PC-9 (cell line): ENCODE measurements around the gene TMEM97. TPM values are rescaled to one million over a fixed set of nuclear protein-coding genes. Genes with fewer than 3 reads are reported as not detected.

Source experiments
- BruUV-seq: library from RNA; stranded (reverse); fragments of 400-500 nt; replicated peaks from 2 replicates; lab custom pipeline; 2021; lab: Mats Ljungman, UMichigan
- CTCF ChIA-PET: fragments of 300-600 bp; sonication (Branson Sonifier 250); formaldehyde crosslinking; loops from one replicate; lab custom pipeline; 2022; ENCODE audit warnings: antibody characterized with exemption; lab: Charles Lee
- POLR2A ChIA-PET: fragments of 300-600 bp; sonication (Branson Sonifier 250); formaldehyde crosslinking; loops from one replicate; lab custom pipeline; 2022; ENCODE audit warnings: antibody characterized with exemption; ENCODE audit not compliant: unreplicated experiment; lab: Charles Lee
- DNase-seq, 2 experiments: peaks; one replicate each; pipeline versions ENCODE4 v3.0.0 to v3.0.0-alpha.2; 2015 to 2022; ENCODE audit warnings: mixed read lengths in 1 of 2
- H2AFZ ChIP-seq: fragments of 200-600 bp; sonication (generic); 2 replicates; pipeline ENCODE4 v1.8.1; 2017; ENCODE audit warnings: antibody characterized with exemption
- H3F3A ChIP-seq: fragments of 200-600 bp; sonication (generic); 2 replicates; pipeline ENCODE4 v1.8.1; 2017; ENCODE audit warnings: antibody characterized with exemption, mild to moderate bottlenecking, low read depth; ENCODE audit not compliant: insufficient read depth
- H3K27ac ChIP-seq: fragments of 200-600 bp; sonication (generic); 2 replicates; pipeline ENCODE4 v1.6.1; 2016; ENCODE audit warnings: mixed run types
- H3K27me3 ChIP-seq: fragments of 200-600 bp; sonication (generic); 2 replicates; pipeline ENCODE4 v1.6.1; 2016; ENCODE audit warnings: low read depth, mixed run types; ENCODE audit not compliant: insufficient read depth
- H3K36me3 ChIP-seq: fragments of 200-600 bp; sonication (generic); 2 replicates; pipeline ENCODE4 v1.6.1; 2016; ENCODE audit warnings: low read depth, mixed run types
- H3K4me1 ChIP-seq: fragments of 200-600 bp; sonication (generic); replicated peaks from 2 replicates; pipeline ENCODE4 v1.6.1; 2016; ENCODE audit warnings: mixed run types; ENCODE audit not compliant: insufficient read depth
- H3K4me2 ChIP-seq: fragments of 200-600 bp; sonication (generic); 2 replicates; pipeline ENCODE4 v1.6.1; 2017; ENCODE audit warnings: mixed run types
- H3K4me3 ChIP-seq: fragments of 200-600 bp; sonication (generic); 2 replicates; pipeline ENCODE4 v1.6.1; 2016; ENCODE audit warnings: mixed run types
- H3K79me2 ChIP-seq: fragments of 200-600 bp; sonication (generic); 2 replicates; pipeline ENCODE4 v1.6.1; 2017; ENCODE audit warnings: low read depth, mixed run types
- H3K9me2 ChIP-seq: fragments of 200-600 bp; sonication (generic); 2 replicates; pipeline ENCODE4 v1.8.1; 2017; ENCODE audit warnings: mild to moderate bottlenecking; ENCODE audit not compliant: insufficient read depth
- H3K9me3 ChIP-seq: fragments of 200-600 bp; sonication (generic); 2 replicates; pipeline ENCODE4 v1.8.1; 2016; ENCODE audit warnings: low read depth; ENCODE audit not compliant: insufficient read depth
- H4K20me1 ChIP-seq: fragments of 200-600 bp; sonication (generic); 2 replicates; pipeline ENCODE4 v1.8.1; 2017; ENCODE audit not compliant: insufficient read depth
- CTCF ChIP-seq: fragments of 200-600 bp; sonication (generic); conservative IDR thresholded peaks from 2 replicates; pipeline ENCODE4 v1.6.1; 2017; ENCODE audit warnings: mixed run types, antibody characterized with exemption, mild to moderate bottlenecking, moderate library complexity
- EZH2 ChIP-seq: fragments of 200-600 bp; sonication (generic); IDR thresholded peaks from 2 replicates; pipeline ENCODE4 v1.8.0; 2017; ENCODE audit warnings: antibody characterized with exemption, low read depth
- intact Hi-C: fragments of 100-400 bp; cut with micrococcal nuclease; formaldehyde crosslinking; loops from one replicate; pipeline ENCODE4 v1.10.0; 2022; ENCODE audit not compliant: unreplicated experiment
- total RNA-seq: library from RNA; stranded (reverse); gene quantifications from 2 replicates; pipeline ENCODE4 v1.2.3, GENCODE V29; 2021

Gene TMEM97
- total RNA-seq, 1 experiment from 2014 or later: 46.4 TPM

GRCh38 chr17:28345419-28346198, 26.6 kb downstream of the TMEM97 start:
- Histone ChIP-seq H3K4me2 (no peak overlapping the region), H3K9me3 (no peaks in the 10 kb centered on the region), H3K9me2 (no peaks in the 10 kb centered on the region), H3F3A (peaks cover 56% of the 10 kb centered on the region), H3K4me3 (no peak overlapping the region), H3K4me1 (peaks cover 26% of the 10 kb centered on the region), H3K36me3 (peaks cover 24% of the 10 kb centered on the region), H3K79me2 (no peaks in the 10 kb centered on the region), H2AFZ (no peak overlapping the region), H4K20me1 (0 out of 2 replicates have a peak, but pooled peaks cover 3% of the 10 kb centered on the region), H3K27me3 (no peaks in the 10 kb centered on the region), H3K27ac (peak overlapping the region; percentile 72; the same call in 1 of the 2 replicates)
- DNase-seq: peak; percentile 59 to 65
- BruUV-seq: no TSS peak
- intact Hi-C loops: no loop called here
- no peak for TF ChIP-seq EZH2
- no peak for TF ChIP-seq CTCF
- CTCF ChIA-PET: interaction anchor here (0.5 to 0.7 kb wide), 3 partner anchors 36 to 541 kb away, joined by 3 to 4 read pairs (median 4); no protein-coding TSS in a partner anchor
- POLR2A ChIA-PET: interaction anchor here (0.7 to 2.5 kb wide), 3 partner anchors 10 to 453 kb away, joined by 3 to 42 read pairs (median 11); partner anchors contain the start of genes IFT20 and TNFAIP1

- H3K4me2 ChIP-seq: peak overlapping the region; percentile 39
- no peaks in the 10 kb centered on the region for H3K79me2 ChIP-seq
- no peak overlapping the region for H3K4me3 ChIP-seq
- ChIA-PET POLR2A (interaction anchor here (0.8 to 2.5 kb wide), 2 partner anchors 11 to 71 kb away, joined by 3 to 42 read pairs; partner anchors contain the start of genes IFT20 and TNFAIP1), CTCF (interaction anchor here (0.6 to 0.7 kb wide), 2 partner anchors 37 to 541 kb away, joined by 4 read pairs; no protein-coding TSS in a partner anchor)
- DNase-seq: no peak
- peaks cover 26% of the 10 kb centered on the region for H3K4me1 ChIP-seq
- H3K9me3 ChIP-seq: no peaks in the 10 kb centered on the region
- peaks cover 24% of the 10 kb centered on the region for H3K36me3 ChIP-seq
- BruUV-seq: TSS peak; percentile 17
- H4K20me1 ChIP-seq: 0 out of 2 replicates have a peak, but pooled peaks cover 3% of the 10 kb centered on the region
- TF ChIP-seq CTCF (no peak), EZH2 (no peak)
- H2AFZ ChIP-seq: no peak overlapping the region
- intact Hi-C loops: no loop called here
- peak overlapping the region; percentile 72 for H3K27ac ChIP-seq
- H3K27me3 ChIP-seq: no peaks in the 10 kb centered on the region
- H3F3A ChIP-seq: peaks cover 56% of the 10 kb centered on the region
- no peaks in the 10 kb centered on the region for H3K9me2 ChIP-seq
Measured at GRCh38 chr17:28346199-28346580, 27.2 kb downstream of the TMEM97 start.

DNA sequence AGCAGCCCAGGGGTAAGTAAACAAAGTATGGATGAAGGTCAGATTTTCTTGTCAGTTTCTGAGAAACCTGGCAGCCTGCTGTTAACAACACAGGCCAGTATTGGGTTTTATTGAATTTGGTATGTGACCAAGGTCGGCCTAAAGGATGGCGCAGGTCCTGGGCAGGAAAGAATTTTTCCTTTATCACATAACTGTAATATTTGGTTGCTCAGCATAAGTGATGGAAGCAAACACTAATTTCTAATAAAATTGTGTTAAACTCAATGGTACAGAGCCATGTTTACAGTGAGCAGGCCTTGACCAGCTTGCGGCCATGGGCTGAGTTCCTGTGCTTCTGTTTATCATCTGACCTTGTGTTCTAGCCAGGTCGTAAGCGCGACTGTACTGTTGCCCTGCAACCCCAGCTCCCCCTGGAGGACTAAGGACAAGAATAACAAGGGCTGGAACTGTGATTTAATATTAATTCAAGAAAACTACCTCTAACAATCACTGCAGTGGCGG, 27.8 kb downstream of the TMEM97 start:
- no peaks in the 10 kb centered on the region for H3K9me3 ChIP-seq
- H3K27me3 ChIP-seq: no peaks in the 10 kb centered on the region
- no TSS peak for BruUV-seq
- no peak for DNase-seq
- peaks cover 56% of the 10 kb centered on the region for H3F3A ChIP-seq
- intact Hi-C loops: loop anchor here (1.0 kb wide), 2 partner anchors 10 to 34 kb away; no protein-coding TSS in a partner anchor
- peak overlapping the region; percentile 39 for H3K4me2 ChIP-seq
- ChIA-PET POLR2A (interaction anchor here (0.6 to 2.5 kb wide), 7 partner anchors 11 to 1052 kb away, joined by 3 to 42 read pairs (median 5); partner anchors contain the start of genes IFT20 and TNFAIP1), CTCF (interaction anchor here (0.7 kb wide), 2 partner anchors 8 to 11 kb away, joined by 3 to 6 read pairs; partner anchors contain the start of genes IFT20 and TNFAIP1)
- H3K4me3 ChIP-seq: no peak overlapping the region
- H3K79me2 ChIP-seq: no peaks in the 10 kb centered on the region
- H4K20me1 ChIP-seq: 0 out of 2 replicates have a peak, but pooled peaks cover 3% of the 10 kb centered on the region
- no peak overlapping the region for H2AFZ ChIP-seq
- TF ChIP-seq CTCF (peak; percentile 35; the same call in 1 of the 2 replicates), EZH2 (no peak)
- H3K9me2 ChIP-seq: no peaks in the 10 kb centered on the region
- peaks cover 24% of the 10 kb centered on the region for H3K36me3 ChIP-seq
- H3K27ac ChIP-seq: peak overlapping the region; percentile 72
- peaks cover 26% of the 10 kb centered on the region for H3K4me1 ChIP-seq
